Measurements from ENCODE around the gene ANKRD23. TPM values are rescaled to one million over a fixed set of nuclear protein-coding genes. Genes with fewer than 3 reads are reported as not detected.

The ANKRD23 gene
- total RNA-seq, 1 donor from 2014 or later, result 12.5 TPM

DNA sequence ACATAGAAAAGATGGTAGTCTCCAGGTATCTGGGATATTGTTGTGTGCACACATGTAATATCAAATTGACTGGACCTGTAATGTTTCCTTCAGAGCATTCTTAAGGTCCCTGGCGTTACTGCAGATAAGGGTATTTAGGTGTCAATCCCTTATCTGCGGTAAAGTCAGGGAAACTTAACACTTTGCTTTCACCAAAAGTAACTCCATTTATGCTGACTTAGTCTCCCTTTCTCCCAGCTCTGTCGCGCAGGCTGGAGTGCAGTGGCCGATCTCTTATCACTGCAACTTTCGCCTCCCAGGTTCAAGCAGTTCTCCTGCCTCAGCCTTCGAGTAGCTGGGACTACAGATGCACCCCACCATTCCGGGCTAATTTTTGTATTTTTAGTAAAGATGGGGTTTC, 25.9 kb downstream of the ANKRD23 start:
- H3K9me3 Mint-ChIP-seq, result no peaks in the 10 kb centered on the region
- peaks cover 4% of the 10 kb centered on the region for H3K36me3 Mint-ChIP-seq
- no peaks in the 10 kb centered on the region for H3K27me3 Mint-ChIP-seq (ENCODE audit: low read depth)
- no peak overlapping the region for H3K27ac Mint-ChIP-seq
- DNase-seq (ENCODE audit: low spot score in 2 of 2, unreplicated experiment in 2 of 2), result no peak
- TF ChIP-seq CTCF (IDR thresholded peaks at IDR 0.05; ENCODE audit: unreplicated experiment), result no peak
- peak overlapping the region; percentile 74 for H3K4me3 Mint-ChIP-seq
- H3K4me1 Mint-ChIP-seq, result peaks cover 57% of the 10 kb centered on the region

- peaks cover 53% of the 10 kb centered on the region for H3K4me1 Mint-ChIP-seq
- no peaks in the 10 kb centered on the region for H3K27me3 Mint-ChIP-seq (ENCODE audit: low read depth)
- no peak overlapping the region for H3K27ac Mint-ChIP-seq
- H3K36me3 Mint-ChIP-seq, result peaks cover 4% of the 10 kb centered on the region
- H3K9me3 Mint-ChIP-seq, result no peaks in the 10 kb centered on the region
- TF ChIP-seq CTCF (IDR thresholded peaks at IDR 0.05; ENCODE audit: unreplicated experiment), result no peak
- H3K4me3 Mint-ChIP-seq, result peak overlapping the region; percentile 74
- peak in 1 of 2 experiments; percentile 57 for DNase-seq (ENCODE audit: low spot score in 2 of 2, unreplicated experiment in 2 of 2)
Observed at GRCh38 chr2:96816836-96817702, 26.8 kb downstream of the ANKRD23 start.

DNA sequence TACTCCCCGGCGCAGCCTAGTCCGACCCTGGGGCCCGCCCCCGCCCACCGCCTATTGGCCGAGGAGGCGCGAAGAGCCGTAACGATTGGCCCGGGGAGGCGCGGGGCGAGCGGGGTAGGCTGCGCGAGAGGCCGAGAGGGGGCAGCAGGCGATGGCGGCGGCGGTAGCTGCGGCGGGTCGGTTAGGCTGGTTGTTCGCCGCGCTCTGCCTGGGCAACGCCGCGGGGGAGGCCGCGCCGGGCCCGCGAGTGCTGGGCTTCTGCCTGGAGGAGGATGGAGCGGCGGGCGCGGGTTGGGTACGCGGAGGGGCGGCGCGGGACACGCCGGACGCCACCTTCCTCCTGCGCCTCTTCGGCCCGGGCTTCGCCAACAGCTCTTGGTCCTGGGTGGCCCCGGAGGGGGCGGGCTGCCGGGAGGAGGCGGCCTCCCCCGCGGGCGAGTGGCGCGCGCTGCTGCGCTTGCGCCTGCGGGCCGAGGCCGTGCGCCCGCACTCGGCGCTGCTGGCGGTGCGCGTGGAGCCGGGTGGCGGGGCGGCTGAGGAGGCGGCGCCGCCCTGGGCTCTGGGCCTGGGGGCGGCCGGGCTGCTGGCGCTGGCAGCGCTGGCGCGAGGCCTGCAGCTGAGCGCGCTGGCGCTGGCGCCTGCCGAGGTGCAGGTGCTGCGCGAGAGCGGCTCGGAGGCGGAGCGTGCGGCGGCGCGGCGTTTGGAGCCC, 27.5 kb downstream of the ANKRD23 start, which contains the start of gene CNNM3:
CNNM3 (plus strand) TSS at position 142 of the 709 bp plus-strand sequence; CDS start at position 152, 10 bp downstream.
- no peaks in the 10 kb centered on the region for H3K27me3 Mint-ChIP-seq (ENCODE audit: low read depth)
- peak; percentile 93 to 97 for DNase-seq (ENCODE audit: low spot score in 2 of 2, unreplicated experiment in 2 of 2)
- H3K4me3 Mint-ChIP-seq, result peak within 1 kb of the TSS; percentile 75
- peaks cover 50% of the 10 kb centered on the region for H3K4me1 Mint-ChIP-seq
- TF ChIP-seq CTCF (IDR thresholded peaks at IDR 0.05; ENCODE audit: unreplicated experiment), result peak; percentile 48
- H3K27ac Mint-ChIP-seq, result peak within 1 kb of the TSS; percentile 81
- no peaks in the 10 kb centered on the region for H3K9me3 Mint-ChIP-seq
- H3K36me3 Mint-ChIP-seq, result peaks cover 4% of the 10 kb centered on the region

GRCh38 chr2:96815326-96816126, 28.3 kb downstream of the ANKRD23 start:
- peaks cover 4% of the 10 kb centered on the region for H3K36me3 Mint-ChIP-seq

More at GRCh38 chr2:96815326-96816126, 28.3 kb downstream of the ANKRD23 start:
- H3K9me3 Mint-ChIP-seq, result no peaks in the 10 kb centered on the region
- peak overlapping the region; percentile 81 for H3K27ac Mint-ChIP-seq
- DNase-seq (ENCODE audit: low spot score in 2 of 2, unreplicated experiment in 2 of 2), result peak in 1 of 2 experiments; percentile 48
- H3K4me1 Mint-ChIP-seq, result peaks cover 44% of the 10 kb centered on the region
- peak overlapping the region; percentile 75 for H3K4me3 Mint-ChIP-seq
- no peaks in the 10 kb centered on the region for H3K27me3 Mint-ChIP-seq (ENCODE audit: low read depth)
- no peak for TF ChIP-seq CTCF (IDR thresholded peaks at IDR 0.05; ENCODE audit: unreplicated experiment)

Data from mesothelial cell of epicardium (in vitro differentiated cells).